ENCODE measurements around the gene PPP2R1A. TPM values are rescaled to one million over a fixed set of nuclear protein-coding genes. Genes with fewer than 3 reads are reported as not detected.

The PPP2R1A gene
- total RNA-seq, 4 donors from 2014 or later = 145 to 176 (median 166) TPM

GRCh38 chr19:52227980-52228379 is 38.1 kb downstream of the PPP2R1A start:
- 83 to 87% methylated on average over 5 of the region's 5 CpGs for WGBS, 2 donors
- H3K4me3 ChIP-seq = no peak overlapping the region
- TF ChIP-seq CTCF (IDR thresholded peaks at IDR 0.05) = no peak
- TF ChIP-seq EP300 (IDR thresholded peaks at IDR 0.05) = no peak
- no peak for TF ChIP-seq POLR2A (IDR thresholded peaks at IDR 0.05)
- no peak for DNase-seq (ENCODE audit: low spot score in 2 of 2)
- no peaks in the 10 kb centered on the region for H3K27me3 ChIP-seq
- H3K36me3 ChIP-seq = peaks cover 2 to 71% (median 28%) of the 10 kb centered on the region in 3 donors
- no peaks in the 10 kb centered on the region for H3K4me1 ChIP-seq
- H3K27ac ChIP-seq = no peak overlapping the region
- no peaks in the 10 kb centered on the region for H3K9me3 ChIP-seq

GRCh38 chr19:52229524-52229923 is 39.7 kb downstream of the PPP2R1A start:
- Histone ChIP-seq H3K4me1 (no peaks in the 10 kb centered on the region), H3K4me3 (no peak overlapping the region), H3K9me3 (no peaks in the 10 kb centered on the region), H3K27ac (no peak overlapping the region), H3K27me3 (no peaks in the 10 kb centered on the region), H3K36me3 (peaks cover 2 to 55% (median 23%) of the 10 kb centered on the region in 3 donors)
- WGBS, 2 donors = 84% methylated on average over 6 of the region's 6 CpGs
- DNase-seq (ENCODE audit: low spot score in 2 of 2) = no peak
- TF ChIP-seq CTCF (IDR thresholded peaks at IDR 0.05) = no peak
- no peak for TF ChIP-seq EP300 (IDR thresholded peaks at IDR 0.05)
- TF ChIP-seq POLR2A (IDR thresholded peaks at IDR 0.05) = no peak

- Histone ChIP-seq H3K27ac (no peak overlapping the region), H3K27me3 (no peaks in the 10 kb centered on the region), H3K36me3 (peaks cover 2 to 44% (median 15%) of the 10 kb centered on the region in 3 donors), H3K4me1 (no peaks in the 10 kb centered on the region), H3K4me3 (no peak overlapping the region), H3K9me3 (no peaks in the 10 kb centered on the region)
- 82 to 85% methylated on average over 1 of the region's 1 CpG for WGBS, 2 donors
- no peak for DNase-seq (ENCODE audit: low spot score in 2 of 2)
- no peak for TF ChIP-seq CTCF (IDR thresholded peaks at IDR 0.05)
- no peak for TF ChIP-seq EP300 (IDR thresholded peaks at IDR 0.05)
- TF ChIP-seq POLR2A (IDR thresholded peaks at IDR 0.05) = no peak
Measured at GRCh38 chr19:52230685-52231084, 40.8 kb downstream of the PPP2R1A start.

- Histone ChIP-seq H3K4me3 (no peak overlapping the region), H3K4me1 (no peaks in the 10 kb centered on the region), H3K27me3 (no peaks in the 10 kb centered on the region), H3K9me3 (no peaks in the 10 kb centered on the region), H3K36me3 (peaks cover 0 to 37% (median 8%) of the 10 kb centered on the region in 3 donors), H3K27ac (no peak overlapping the region)
- DNase-seq (ENCODE audit: low spot score in 2 of 2) = no peak
- no peak for TF ChIP-seq CTCF (IDR thresholded peaks at IDR 0.05)
- TF ChIP-seq POLR2A (IDR thresholded peaks at IDR 0.05) = no peak
- no peak for TF ChIP-seq EP300 (IDR thresholded peaks at IDR 0.05)
- WGBS, 2 donors = 65 to 73% methylated on average over 3 of the region's 3 CpGs
Measured at GRCh38 chr19:52231154-52231910, 41.5 kb downstream of the PPP2R1A start.

GRCh38 chr19:52234406-52234805 is 44.6 kb downstream of the PPP2R1A start:
- TF ChIP-seq EP300 (IDR thresholded peaks at IDR 0.05) = no peak
- TF ChIP-seq POLR2A (IDR thresholded peaks at IDR 0.05) = no peak
- no peak for TF ChIP-seq CTCF (IDR thresholded peaks at IDR 0.05)
- DNase-seq (ENCODE audit: low spot score in 2 of 2) = no peak
- Histone ChIP-seq H3K27ac (no peak overlapping the region), H3K27me3 (no peaks in the 10 kb centered on the region), H3K36me3 (peaks cover 0 to 6% (median 0%) of the 10 kb centered on the region in 3 donors), H3K4me3 (no peak overlapping the region), H3K9me3 (no peaks in the 10 kb centered on the region), H3K4me1 (peaks cover 0 to 4% (median 0%) of the 10 kb centered on the region in 4 donors)
- 85 to 89% methylated on average over 2 of the region's 2 CpGs for WGBS, 2 donors
